ENCODE results near the gene PXYLP1. TPM values are rescaled to one million over a fixed set of nuclear protein-coding genes. Genes with fewer than 3 reads are reported as not detected.

The PXYLP1 gene
- total RNA-seq, 1 experiment from 2014 or later: 3.0 TPM

GRCh38 chr3:141262308-141262705 lies 30.7 kb downstream of the PXYLP1 start:
- no peaks in the 10 kb centered on the region for H3K9me3 ChIP-seq (replicated peaks)
- peaks cover 8% of the 10 kb centered on the region for H3K4me1 ChIP-seq (replicated peaks)
- no peak overlapping the region for H3K27ac ChIP-seq
- H3K4me3 ChIP-seq: no peak overlapping the region
- no peaks in the 10 kb centered on the region for H3K36me3 ChIP-seq
- H3K27me3 ChIP-seq (replicated peaks): no peaks in the 10 kb centered on the region
- peak in 1 of 2 experiments; percentile 5 for DNase-seq (ENCODE audit: low read depth in 1 of 2, low spot score in 2 of 2)

- Histone ChIP-seq H3K36me3 (no peaks in the 10 kb centered on the region), H3K4me3 (no peak overlapping the region), H3K27me3 (replicated peaks) (no peaks in the 10 kb centered on the region), H3K9me3 (replicated peaks) (no peaks in the 10 kb centered on the region), H3K27ac (no peak overlapping the region), H3K4me1 (replicated peaks) (peaks cover 8% of the 10 kb centered on the region)
- DNase-seq (ENCODE audit: low read depth in 1 of 2, low spot score in 2 of 2): no peak
Observed at GRCh38 chr3:141266186-141266585, 34.6 kb downstream of the PXYLP1 start.

- H3K27ac ChIP-seq: no peak overlapping the region
- no peaks in the 10 kb centered on the region for H3K36me3 ChIP-seq
- no peaks in the 10 kb centered on the region for H3K27me3 ChIP-seq (replicated peaks)
- peaks cover 4% of the 10 kb centered on the region for H3K4me1 ChIP-seq (replicated peaks)
- DNase-seq (ENCODE audit: low read depth in 1 of 2, low spot score in 2 of 2): no peak
- H3K4me3 ChIP-seq: no peak overlapping the region
- no peaks in the 10 kb centered on the region for H3K9me3 ChIP-seq (replicated peaks)
Observed at GRCh38 chr3:141266797-141267555, 35.4 kb downstream of the PXYLP1 start.

- no peak for DNase-seq (ENCODE audit: low read depth in 1 of 2, low spot score in 2 of 2)
- no peaks in the 10 kb centered on the region for H3K9me3 ChIP-seq (replicated peaks)
- no peak overlapping the region for H3K4me3 ChIP-seq
- H3K4me1 ChIP-seq (replicated peaks): no peaks in the 10 kb centered on the region
- no peaks in the 10 kb centered on the region for H3K36me3 ChIP-seq
- H3K27ac ChIP-seq: no peak overlapping the region
- no peaks in the 10 kb centered on the region for H3K27me3 ChIP-seq (replicated peaks)
Observed at GRCh38 chr3:141267629-141268028, 36.0 kb downstream of the PXYLP1 start.

GRCh38 chr3:141268306-141268705 lies 36.7 kb downstream of the PXYLP1 start:
- H3K9me3 ChIP-seq (replicated peaks): no peaks in the 10 kb centered on the region
- H3K4me1 ChIP-seq (replicated peaks): no peaks in the 10 kb centered on the region
- DNase-seq (ENCODE audit: low read depth in 1 of 2, low spot score in 2 of 2): no peak
- H3K36me3 ChIP-seq: no peaks in the 10 kb centered on the region
- no peak overlapping the region for H3K27ac ChIP-seq
- no peaks in the 10 kb centered on the region for H3K27me3 ChIP-seq (replicated peaks)
- no peak overlapping the region for H3K4me3 ChIP-seq

GRCh38 chr3:141268791-141269190 lies 37.2 kb downstream of the PXYLP1 start:
- no peaks in the 10 kb centered on the region for H3K9me3 ChIP-seq (replicated peaks)
- H3K36me3 ChIP-seq: no peaks in the 10 kb centered on the region
- H3K27ac ChIP-seq: no peak overlapping the region
- no peaks in the 10 kb centered on the region for H3K4me1 ChIP-seq (replicated peaks)
- no peak for DNase-seq (ENCODE audit: low read depth in 1 of 2, low spot score in 2 of 2)
- H3K4me3 ChIP-seq: no peak overlapping the region
- no peaks in the 10 kb centered on the region for H3K27me3 ChIP-seq (replicated peaks)

- Histone ChIP-seq H3K4me1 (replicated peaks) (peaks cover 3% of the 10 kb centered on the region), H3K27ac (no peak overlapping the region), H3K27me3 (replicated peaks) (no peaks in the 10 kb centered on the region), H3K9me3 (replicated peaks) (no peaks in the 10 kb centered on the region), H3K4me3 (no peak overlapping the region), H3K36me3 (no peaks in the 10 kb centered on the region)
- DNase-seq (ENCODE audit: low read depth in 1 of 2, low spot score in 2 of 2): no peak
Observed at GRCh38 chr3:141269961-141270360, 38.3 kb downstream of the PXYLP1 start.

- Histone ChIP-seq H3K27ac (no peak overlapping the region), H3K36me3 (no peaks in the 10 kb centered on the region), H3K27me3 (replicated peaks) (no peaks in the 10 kb centered on the region), H3K9me3 (replicated peaks) (no peaks in the 10 kb centered on the region), H3K4me1 (replicated peaks) (peaks cover 8% of the 10 kb centered on the region), H3K4me3 (no peak overlapping the region)
- no peak for DNase-seq (ENCODE audit: low read depth in 1 of 2, low spot score in 2 of 2)
Observed at GRCh38 chr3:141271279-141272030, 39.8 kb downstream of the PXYLP1 start.

- H3K36me3 ChIP-seq: no peaks in the 10 kb centered on the region
- no peak for DNase-seq (ENCODE audit: low read depth in 1 of 2, low spot score in 2 of 2)
- no peaks in the 10 kb centered on the region for H3K27me3 ChIP-seq (replicated peaks)
- no peak overlapping the region for H3K4me3 ChIP-seq
- no peak overlapping the region for H3K27ac ChIP-seq
- H3K4me1 ChIP-seq (replicated peaks): peaks cover 8% of the 10 kb centered on the region
- H3K9me3 ChIP-seq (replicated peaks): no peaks in the 10 kb centered on the region
Observed at GRCh38 chr3:141272906-141273662, 41.5 kb downstream of the PXYLP1 start.

GRCh38 chr3:141273700-141274410 lies 42.2 kb downstream of the PXYLP1 start:
- H3K27me3 ChIP-seq (replicated peaks): no peaks in the 10 kb centered on the region
- no peaks in the 10 kb centered on the region for H3K9me3 ChIP-seq (replicated peaks)
- H3K4me3 ChIP-seq: no peak overlapping the region
- peaks cover 8% of the 10 kb centered on the region for H3K4me1 ChIP-seq (replicated peaks)
- no peak overlapping the region for H3K27ac ChIP-seq
- no peaks in the 10 kb centered on the region for H3K36me3 ChIP-seq
- DNase-seq (ENCODE audit: low read depth in 1 of 2, low spot score in 2 of 2): no peak

- no peak for DNase-seq (ENCODE audit: low read depth in 1 of 2, low spot score in 2 of 2)
- Histone ChIP-seq H3K27me3 (replicated peaks) (no peaks in the 10 kb centered on the region), H3K4me1 (replicated peaks) (peaks cover 8% of the 10 kb centered on the region), H3K36me3 (no peaks in the 10 kb centered on the region), H3K9me3 (replicated peaks) (no peaks in the 10 kb centered on the region), H3K27ac (no peak overlapping the region), H3K4me3 (no peak overlapping the region)
Observed at GRCh38 chr3:141274411-141275031, 42.9 kb downstream of the PXYLP1 start.

GRCh38 chr3:141275032-141275422 lies 43.4 kb downstream of the PXYLP1 start:
- DNase-seq (ENCODE audit: low read depth in 1 of 2, low spot score in 2 of 2): no peak
- Histone ChIP-seq H3K27ac (no peak overlapping the region), H3K27me3 (replicated peaks) (no peaks in the 10 kb centered on the region), H3K36me3 (no peaks in the 10 kb centered on the region), H3K4me1 (replicated peaks) (peaks cover 8% of the 10 kb centered on the region), H3K9me3 (replicated peaks) (no peaks in the 10 kb centered on the region), H3K4me3 (no peak overlapping the region)

GRCh38 chr3:141275511-141275910 lies 43.9 kb downstream of the PXYLP1 start:
- no peaks in the 10 kb centered on the region for H3K9me3 ChIP-seq (replicated peaks)
- H3K27ac ChIP-seq: no peak overlapping the region
- DNase-seq (ENCODE audit: low read depth in 1 of 2, low spot score in 2 of 2): no peak
- H3K4me3 ChIP-seq: no peak overlapping the region
- no peaks in the 10 kb centered on the region for H3K27me3 ChIP-seq (replicated peaks)
- H3K4me1 ChIP-seq (replicated peaks): peaks cover 8% of the 10 kb centered on the region
- H3K36me3 ChIP-seq: no peaks in the 10 kb centered on the region
